ENCODE measurements around the gene GRIA4. TPM values are rescaled to one million over a fixed set of nuclear protein-coding genes. Genes with fewer than 3 reads are reported as not detected.

The GRIA4 gene
- total RNA-seq, 1 donor from 2014 or later, result not detected

GRCh38 chr11:105741488-105742020, 131.7 kb downstream of the GRIA4 start:
- Histone ChIP-seq H3K9me3 (replicated peaks) (no peaks in the 10 kb centered on the region), H3K27me3 (ENCODE audit: low read depth) (no peaks in the 10 kb centered on the region), H3K4me3 (no peak overlapping the region), H3K4me1 (no peaks in the 10 kb centered on the region), H3K27ac (replicated peaks) (no peak overlapping the region), H3K36me3 (no peaks in the 10 kb centered on the region)
- intact Hi-C loops (cut with micrococcal nuclease), result no loop called here
- DNase-seq, result no peak
- TF ChIP-seq CTCF (IDR thresholded peaks at IDR 0.05; ENCODE audit: borderline replicate concordance), result no peak

GRCh38 chr11:105754260-105754659, 144.4 kb downstream of the GRIA4 start:
- H3K36me3 ChIP-seq, result no peaks in the 10 kb centered on the region
- no peak overlapping the region for H3K4me3 ChIP-seq
- H3K27me3 ChIP-seq (ENCODE audit: low read depth), result no peaks in the 10 kb centered on the region
- H3K4me1 ChIP-seq, result no peaks in the 10 kb centered on the region
- no peak overlapping the region for H3K27ac ChIP-seq (replicated peaks)
- intact Hi-C loops (cut with micrococcal nuclease), result no loop called here
- TF ChIP-seq CTCF (IDR thresholded peaks at IDR 0.05; ENCODE audit: borderline replicate concordance), result no peak
- DNase-seq, result no peak
- H3K9me3 ChIP-seq (replicated peaks), result no peaks in the 10 kb centered on the region

- Histone ChIP-seq H3K27me3 (ENCODE audit: low read depth) (no peaks in the 10 kb centered on the region), H3K36me3 (no peaks in the 10 kb centered on the region), H3K9me3 (replicated peaks) (no peaks in the 10 kb centered on the region), H3K27ac (replicated peaks) (no peak overlapping the region), H3K4me1 (no peaks in the 10 kb centered on the region), H3K4me3 (no peak overlapping the region)
- no peak for DNase-seq
- intact Hi-C loops (cut with micrococcal nuclease), result no loop called here
- no peak for TF ChIP-seq CTCF (IDR thresholded peaks at IDR 0.05; ENCODE audit: borderline replicate concordance)
Observed at GRCh38 chr11:105754716-105755115, 144.8 kb downstream of the GRIA4 start.

GRCh38 chr11:105757107-105757506, 147.2 kb downstream of the GRIA4 start:
- intact Hi-C loops (cut with micrococcal nuclease), result no loop called here
- DNase-seq, result no peak
- TF ChIP-seq CTCF (IDR thresholded peaks at IDR 0.05; ENCODE audit: borderline replicate concordance), result no peak
- no peaks in the 10 kb centered on the region for H3K36me3 ChIP-seq
- H3K9me3 ChIP-seq (replicated peaks), result no peaks in the 10 kb centered on the region
- H3K27me3 ChIP-seq (ENCODE audit: low read depth), result no peaks in the 10 kb centered on the region
- H3K27ac ChIP-seq (replicated peaks), result no peak overlapping the region
- H3K4me3 ChIP-seq, result no peak overlapping the region
- H3K4me1 ChIP-seq, result no peaks in the 10 kb centered on the region

GRCh38 chr11:105763594-105763993, 153.7 kb downstream of the GRIA4 start:
- no peaks in the 10 kb centered on the region for H3K4me1 ChIP-seq
- no peaks in the 10 kb centered on the region for H3K9me3 ChIP-seq (replicated peaks)
- no peak for DNase-seq
- H3K27me3 ChIP-seq (ENCODE audit: low read depth), result no peaks in the 10 kb centered on the region
- no peak for TF ChIP-seq CTCF (IDR thresholded peaks at IDR 0.05; ENCODE audit: borderline replicate concordance)
- no peak overlapping the region for H3K4me3 ChIP-seq
- H3K27ac ChIP-seq (replicated peaks), result no peak overlapping the region
- intact Hi-C loops (cut with micrococcal nuclease), result no loop called here
- H3K36me3 ChIP-seq, result no peaks in the 10 kb centered on the region

Measured in left ventricle myocardium inferior (tissue), 1 donor.